Measurements from ENCODE around the gene RPUSD1. TPM values are rescaled to one million over a fixed set of nuclear protein-coding genes. Genes with fewer than 3 reads are reported as not detected.
A peak's percentile ranks its signal among the peaks of the same experiment; 100 is the strongest.

The RPUSD1 gene
- total RNA-seq, 2 donors from 2014 or later = 12.3 to 13.9 TPM

GRCh38 chr16:739560-740458, 48.4 kb downstream of the RPUSD1 start:
- Histone ChIP-seq H3K4me1 (ENCODE audit: control insufficient read depth in 1 of 2, low read depth in 2 of 2) (peaks cover 8 to 11% of the 10 kb centered on the region in 2 donors), H3K4me3 (peak overlapping the region; percentile 87), H3K27ac (no peak overlapping the region), H3K36me3 (peaks cover 19% of the 10 kb centered on the region), H3K9me3 (no peaks in the 10 kb centered on the region), H3K27me3 (replicated peaks; ENCODE audit: insufficient read depth) (no peaks in the 10 kb centered on the region)
- no peak for ATAC-seq (ENCODE audit: insufficient number of reproducible peaks, low FRiP score, low read depth)
- DNase-seq (ENCODE audit: low spot score) = no peak
- TF ChIP-seq, protein P1, sequence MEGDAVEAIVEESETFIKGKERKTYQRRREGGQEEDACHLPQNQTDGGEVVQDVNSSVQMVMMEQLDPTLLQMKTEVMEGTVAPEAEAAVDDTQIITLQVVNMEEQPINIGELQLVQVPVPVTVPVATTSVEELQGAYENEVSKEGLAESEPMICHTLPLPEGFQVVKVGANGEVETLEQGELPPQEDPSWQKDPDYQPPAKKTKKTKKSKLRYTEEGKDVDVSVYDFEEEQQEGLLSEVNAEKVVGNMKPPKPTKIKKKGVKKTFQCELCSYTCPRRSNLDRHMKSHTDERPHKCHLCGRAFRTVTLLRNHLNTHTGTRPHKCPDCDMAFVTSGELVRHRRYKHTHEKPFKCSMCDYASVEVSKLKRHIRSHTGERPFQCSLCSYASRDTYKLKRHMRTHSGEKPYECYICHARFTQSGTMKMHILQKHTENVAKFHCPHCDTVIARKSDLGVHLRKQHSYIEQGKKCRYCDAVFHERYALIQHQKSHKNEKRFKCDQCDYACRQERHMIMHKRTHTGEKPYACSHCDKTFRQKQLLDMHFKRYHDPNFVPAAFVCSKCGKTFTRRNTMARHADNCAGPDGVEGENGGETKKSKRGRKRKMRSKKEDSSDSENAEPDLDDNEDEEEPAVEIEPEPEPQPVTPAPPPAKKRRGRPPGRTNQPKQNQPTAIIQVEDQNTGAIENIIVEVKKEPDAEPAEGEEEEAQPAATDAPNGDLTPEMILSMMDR (IDR thresholded peaks at IDR 0.05) = no peak

DNA sequence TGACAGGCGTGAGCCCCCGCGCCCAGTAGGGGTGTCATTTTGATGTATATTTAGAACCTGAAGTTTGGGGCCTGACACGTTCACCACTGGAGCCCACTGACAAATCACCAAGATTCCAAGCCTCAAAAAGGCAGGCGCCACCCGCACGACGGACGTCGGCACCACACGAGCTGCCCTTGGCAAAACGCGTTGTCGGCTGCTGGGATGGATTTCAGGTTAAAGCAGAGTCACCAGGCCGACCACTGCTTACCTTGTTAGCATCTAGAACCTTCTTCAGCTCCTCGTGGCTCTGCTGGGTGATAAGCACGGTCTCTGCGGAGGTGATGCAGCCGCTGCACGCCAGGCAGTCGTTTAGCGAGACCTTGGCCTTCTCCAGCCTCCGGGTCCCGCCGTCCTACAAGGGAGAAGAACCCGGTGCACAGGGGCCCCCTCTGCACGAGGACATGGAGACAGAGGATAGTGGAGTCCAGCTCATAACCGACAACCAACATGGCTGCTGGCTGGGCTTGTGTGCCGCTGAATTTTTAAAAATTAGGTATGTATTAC, 51.2 kb downstream of the RPUSD1 start:
- no peak for ATAC-seq (ENCODE audit: insufficient number of reproducible peaks, low FRiP score, low read depth)
- TF ChIP-seq, protein P1 (IDR thresholded peaks at IDR 0.05) = no peak
- peaks cover 34% of the 10 kb centered on the region for H3K36me3 ChIP-seq

GRCh38 chr16:735982-736453, 52.2 kb downstream of the RPUSD1 start:
- DNase-seq (ENCODE audit: low spot score) (no peak), ATAC-seq (ENCODE audit: insufficient number of reproducible peaks, low FRiP score, low read depth) (no peak)
- TF ChIP-seq, protein P1 (IDR thresholded peaks at IDR 0.05) = no peak
- Histone ChIP-seq H3K27me3 (replicated peaks; ENCODE audit: insufficient read depth) (no peaks in the 10 kb centered on the region), H3K36me3 (peaks cover 40% of the 10 kb centered on the region), H3K4me3 (no peak overlapping the region), H3K27ac (no peak overlapping the region), H3K4me1 (ENCODE audit: control insufficient read depth in 1 of 2, low read depth in 2 of 2) (peaks cover 8 to 11% of the 10 kb centered on the region in 2 donors), H3K9me3 (no peaks in the 10 kb centered on the region)

More for the DNA sequence above, 51.2 kb downstream of the RPUSD1 start:
- peaks cover 8 to 11% of the 10 kb centered on the region in 2 donors for H3K4me1 ChIP-seq (ENCODE audit: control insufficient read depth in 1 of 2, low read depth in 2 of 2)
- H3K9me3 ChIP-seq = no peaks in the 10 kb centered on the region
- H3K4me3 ChIP-seq = no peak overlapping the region
- H3K27me3 ChIP-seq (replicated peaks; ENCODE audit: insufficient read depth) = no peaks in the 10 kb centered on the region
- no peak overlapping the region for H3K27ac ChIP-seq
- no peak for DNase-seq (ENCODE audit: low spot score)

DNA sequence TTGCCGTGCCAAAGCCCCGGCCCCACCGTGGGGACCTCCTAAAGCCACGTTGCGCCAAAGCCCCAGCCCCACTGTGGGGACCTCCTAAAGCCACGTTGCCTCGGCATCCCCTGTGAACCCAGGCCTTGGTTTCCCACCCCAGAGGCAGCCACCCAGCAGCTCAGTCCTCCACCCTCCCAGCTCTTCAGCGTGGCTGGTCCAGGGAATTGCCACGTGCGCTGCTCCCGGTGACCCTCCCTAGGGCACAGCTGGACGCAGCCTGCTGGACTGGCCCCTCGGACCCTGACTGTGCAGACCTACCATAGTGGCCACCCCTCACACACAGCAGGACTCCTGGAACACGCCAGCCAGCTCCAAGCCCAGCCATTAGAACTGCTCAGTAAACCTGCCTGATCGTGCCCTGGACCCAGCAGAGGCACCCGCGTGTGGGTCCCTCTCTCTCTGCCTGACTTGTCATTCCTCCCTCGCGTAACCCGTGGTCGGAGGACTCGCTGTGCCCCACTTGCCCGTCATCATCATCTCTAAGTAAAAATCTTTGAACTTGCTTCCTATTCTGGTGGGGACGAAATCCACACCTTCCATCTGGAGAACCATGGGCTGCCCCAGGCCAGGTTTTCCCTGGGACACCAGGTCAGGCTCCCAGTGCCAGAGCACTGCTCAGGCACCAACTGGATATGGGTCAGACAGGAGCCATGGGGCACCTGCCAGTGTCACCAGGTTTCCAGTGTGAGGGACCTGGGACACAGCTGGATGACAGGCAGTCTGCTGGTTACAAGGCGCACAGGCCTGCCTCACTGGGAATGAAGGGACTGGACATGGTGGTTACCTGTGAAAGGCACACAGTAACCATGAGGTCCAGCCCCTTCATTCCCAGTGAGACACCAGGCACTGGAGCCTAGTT, 53.0 kb downstream of the RPUSD1 start:
- DNase-seq (ENCODE audit: low spot score) = no peak
- Histone ChIP-seq H3K36me3 (peaks cover 40% of the 10 kb centered on the region), H3K4me3 (no peak overlapping the region), H3K27me3 (replicated peaks; ENCODE audit: insufficient read depth) (no peaks in the 10 kb centered on the region), H3K9me3 (no peaks in the 10 kb centered on the region), H3K27ac (no peak overlapping the region), H3K4me1 (ENCODE audit: control insufficient read depth in 1 of 2, low read depth in 2 of 2) (peaks cover 7 to 8% of the 10 kb centered on the region in 2 donors)
- TF ChIP-seq, protein P1 (IDR thresholded peaks at IDR 0.05) = no peak
- ATAC-seq (ENCODE audit: insufficient number of reproducible peaks, low FRiP score, low read depth) = no peak

Other genes starting within 250 kb of the RPUSD1 start
- under 1 TPM in 1 of 2 donors, not detected in 1; 0.42 TPM for gene PRR35, start 228.0 kb downstream of the RPUSD1 start, total RNA-seq
- gene NHLRC4, start 221.4 kb downstream of the RPUSD1 start, total RNA-seq = 1 to 10 TPM; 2.0 to 3.2 TPM
- gene PIGQ, start 218.4 kb downstream of the RPUSD1 start, total RNA-seq = 10 to 100 TPM; 54.2 to 80.1 TPM
- 10 to 100 TPM; 19.0 to 25.9 TPM for gene RAB40C, start 198.3 kb downstream of the RPUSD1 start, total RNA-seq
- gene WFIKKN1, start 157.4 kb downstream of the RPUSD1 start, total RNA-seq = 1 to 10 TPM in 1 of 2 donors, under 1 TPM in 1; 0.92 to 1.2 TPM
- 100 to 1,000 TPM in 1 of 2 donors, 10 to 100 TPM in 1; 83.4 to 217 TPM for gene METTL26, start 152.1 kb downstream of the RPUSD1 start, total RNA-seq
- gene MCRIP2, start 146.6 kb downstream of the RPUSD1 start, total RNA-seq = 10 to 100 TPM; 12.2 to 42.2 TPM
- gene WDR90, start 139.0 kb downstream of the RPUSD1 start, total RNA-seq = 10 to 100 TPM; 22.7 to 39.4 TPM
- 10 to 100 TPM; 62.0 to 80.4 TPM for gene RHOT2, start 120.2 kb downstream of the RPUSD1 start, total RNA-seq
- 1 to 10 TPM in 1 of 2 donors, under 1 TPM in 1; 0.42 to 8.0 TPM for gene RHBDL1, start 112.7 kb downstream of the RPUSD1 start, total RNA-seq
- gene STUB1, start 108.0 kb downstream of the RPUSD1 start, total RNA-seq = 100 to 1,000 TPM; 103 to 145 TPM
- gene JMJD8, start 104.0 kb downstream of the RPUSD1 start, total RNA-seq = 100 to 1,000 TPM in 1 of 2 donors, 10 to 100 TPM in 1; 98.7 to 128 TPM
- gene WDR24, start 98.0 kb downstream of the RPUSD1 start, total RNA-seq = 10 to 100 TPM; 10.7 to 13.5 TPM
- not detected for gene FBXL16, start 82.6 kb downstream of the RPUSD1 start, total RNA-seq
- gene METRN, start 73.3 kb downstream of the RPUSD1 start, total RNA-seq = 10 to 100 TPM; 28.9 to 58.9 TPM
- gene ANTKMT, start 67.2 kb downstream of the RPUSD1 start, total RNA-seq = 10 to 100 TPM; 29.7 to 46.7 TPM
- gene CCDC78, start 61.9 kb downstream of the RPUSD1 start, total RNA-seq = under 1 TPM; 0.92 to 0.95 TPM
- 1 to 10 TPM; 6.4 to 8.1 TPM for gene HAGHL, start 61.3 kb downstream of the RPUSD1 start, total RNA-seq
- gene CIAO3, start 47.4 kb downstream of the RPUSD1 start, total RNA-seq = 10 to 100 TPM; 27.0 to 30.3 TPM
- gene MSLN, start 27.6 kb downstream of the RPUSD1 start, total RNA-seq = 1 to 10 TPM in 1 of 2 donors, not detected in 1; 1.3 TPM
- gene CHTF18, start 239 bp upstream of the RPUSD1 start, total RNA-seq = 10 to 100 TPM; 10.2 to 15.4 TPM
- not detected for gene GNG13, start 12.4 kb upstream of the RPUSD1 start, total RNA-seq
- 10 to 100 TPM; 47.1 to 49.3 TPM for gene LMF1, start 182.6 kb upstream of the RPUSD1 start, total RNA-seq
- gene SOX8, start 193.4 kb upstream of the RPUSD1 start, total RNA-seq = 10 to 100 TPM in 1 of 2 donors, 1 to 10 TPM in 1; 5.7 to 10.1 TPM

Data from thoracic aorta (tissue), 2 donors.